Right lung (tissue), 5 donors: ENCODE results near the gene EBP. TPM values are rescaled to one million over a fixed set of nuclear protein-coding genes. Genes with fewer than 3 reads are reported as not detected.

ENCODE experiments used
- DNase-seq, 2 donors: peaks; one replicate each; pipeline ENCODE4 v3.0.0-alpha.2; 2013
- polyA plus RNA-seq, 5 donors: library from polyadenylated mRNA; unstranded; fragments of 120-200 nt; gene quantifications; one replicate each; pipeline versions ENCODE4 v1.2.1 to v1.2.3, GENCODE V29; 2013; ENCODE audit warnings: inconsistent platforms in 1 of 5, low replicate concordance in 1 of 5; ENCODE audit not compliant: insufficient read length in 5 of 5, insufficient read depth in 1 of 5

EBP gene
- polyA plus RNA-seq, 5 donors: 34.0 to 39.6 (median 35.7) TPM

DNA sequence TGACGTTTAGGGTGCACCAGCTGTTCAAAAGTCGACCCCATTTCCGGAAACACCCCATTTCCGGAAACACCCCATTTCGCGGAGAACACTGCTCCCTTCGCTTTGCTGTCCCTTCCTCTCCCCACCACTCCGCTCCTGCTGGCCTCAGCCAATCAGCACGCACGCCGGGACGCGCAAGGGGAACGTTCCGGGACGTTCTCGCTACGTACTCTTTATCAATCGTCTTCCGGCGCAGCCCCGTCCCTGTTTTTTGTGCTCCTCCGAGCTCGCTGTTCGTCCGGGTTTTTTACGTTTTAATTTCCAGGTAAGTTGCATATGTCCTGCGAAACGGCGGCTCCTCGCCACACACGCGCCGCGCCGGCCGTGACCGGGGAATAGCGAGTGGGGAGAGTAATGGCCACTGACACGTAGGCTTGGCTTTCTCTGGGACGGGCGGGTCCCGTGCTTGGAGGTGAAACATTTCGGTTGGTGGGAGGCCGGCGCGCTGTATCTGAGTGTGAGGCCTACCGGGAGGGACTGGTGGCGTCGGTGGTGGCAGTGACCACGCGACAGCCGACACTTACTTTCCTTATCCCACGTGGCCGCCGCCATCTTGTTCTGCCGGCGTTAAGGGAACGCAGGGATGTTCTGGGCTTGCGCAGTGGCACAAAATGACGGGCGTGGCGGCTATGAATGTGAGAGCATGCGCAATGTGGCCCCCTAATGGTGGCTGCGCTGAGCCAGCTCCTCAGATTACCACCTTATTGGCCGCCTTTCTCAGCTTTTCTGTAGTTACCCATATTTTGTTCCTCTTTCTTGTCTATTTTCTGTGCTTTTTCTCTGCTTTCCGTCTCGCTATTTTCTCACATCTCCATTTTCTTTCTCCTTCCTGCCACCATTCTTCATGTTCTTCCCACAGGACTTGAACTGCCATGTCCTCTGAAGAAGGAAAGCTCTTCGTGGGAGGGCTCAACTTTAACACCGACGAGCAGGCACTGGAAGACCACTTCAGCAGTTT lies 53.0 kb downstream of the EBP start, which contains the start of gene RBM3:
Gene RBM3, plus strand, starts transcription at position 215 of the 997 bp plus-strand sequence. Its CDS starts 697 bp downstream, at position 912.
- peak; percentile 89 to 91 for DNase-seq

GRCh38 chrX:48575642-48576041 lies 54.0 kb downstream of the EBP start:
- DNase-seq: no peak

- no peak for DNase-seq
These were observed 54.5 kb downstream of the EBP start for GRCh38 chrX:48576108-48576507.

Other genes starting within 250 kb of the EBP start
- not detected for gene SSX3, start 165.1 kb upstream of the EBP start, polyA plus RNA-seq
- gene SSX4, start 138.3 kb upstream of the EBP start, polyA plus RNA-seq: not detected
- not detected for gene SSX4B, start 109.8 kb upstream of the EBP start, polyA plus RNA-seq
- 10 to 100 TPM; 31.8 to 68.1 (median 43.4) TPM for gene SLC38A5, start 51.5 kb upstream of the EBP start, polyA plus RNA-seq
- gene FTSJ1, start 45.6 kb upstream of the EBP start, polyA plus RNA-seq: 10 to 100 TPM; 34.2 to 44.6 (median 36.5) TPM
- gene PORCN, start 12.8 kb upstream of the EBP start, polyA plus RNA-seq: 1 to 10 TPM; 6.2 to 9.9 (median 8.9) TPM
- gene TBC1D25, start 17.9 kb downstream of the EBP start, polyA plus RNA-seq: 10 to 100 TPM in 2 of 5 donors, 1 to 10 TPM in 3; 8.0 to 11.8 (median 9.6) TPM
- gene RBM3, start 52.7 kb downstream of the EBP start, polyA plus RNA-seq: 100 to 1,000 TPM; 322 to 463 (median 376) TPM
- gene WDR13, start 75.7 kb downstream of the EBP start, polyA plus RNA-seq: 100 to 1,000 TPM in 3 of 5 donors, 10 to 100 TPM in 2; 84.4 to 141 (median 104) TPM
- gene WAS, start 162.0 kb downstream of the EBP start, polyA plus RNA-seq: 1 to 10 TPM; 3.7 to 4.7 (median 3.8) TPM
- gene SUV39H1, start 174.9 kb downstream of the EBP start, polyA plus RNA-seq: 1 to 10 TPM; 5.4 to 6.7 (median 5.9) TPM
- 1 to 10 TPM in 4 of 5 donors, under 1 TPM in 1; 0.85 to 1.9 (median 1.6) TPM for gene GLOD5, start 239.9 kb downstream of the EBP start, polyA plus RNA-seq